RWPE2 (cell line): ENCODE measurements around the gene SPINK14.

Experiments
- ATAC-seq: fragments of 200-7000 bp; cut with Tn5 transposase; 3 replicates; pipeline ENCODE4 v1.9.1; 2021; ENCODE audit warnings: low read depth
- DNase-seq: peaks from one replicate; pipeline ENCODE4 v3.0.0-alpha.2; 2020; ENCODE audit warnings: low spot score
- H3K27ac ChIP-seq: fragments of 450-650 bp; 2 replicates; pipeline ENCODE4 v1.5.1; 2017; ENCODE audit warnings: mild to moderate bottlenecking; ENCODE audit not compliant: poor library complexity, severe bottlenecking
- H3K27me3 ChIP-seq: fragments of 250-450 bp; sonication (Bioruptor Pico); 2 replicates; pipeline ENCODE4 v1.5.1; 2021; ENCODE audit warnings: mild to moderate bottlenecking, moderate library complexity; ENCODE audit not compliant: insufficient read depth, poor library complexity, severe bottlenecking
- H3K36me3 ChIP-seq: fragments of 250-450 bp; sonication (Bioruptor Pico); 2 replicates; pipeline ENCODE4 v1.5.1; 2020; ENCODE audit warnings: low read depth, mild to moderate bottlenecking, moderate library complexity
- H3K4me1 ChIP-seq: fragments of 250-450 bp; sonication (Bioruptor Pico); 2 replicates; pipeline ENCODE4 v1.5.1; 2021; ENCODE audit warnings: mild to moderate bottlenecking, moderate library complexity; ENCODE audit not compliant: insufficient read depth, poor library complexity, severe bottlenecking
- H3K4me3 ChIP-seq: fragments of 250-450 bp; sonication (Bioruptor Pico); 2 replicates; pipeline ENCODE4 v1.5.1; 2021; ENCODE audit warnings: mild to moderate bottlenecking, moderate library complexity; ENCODE audit not compliant: severe bottlenecking
- H3K9me3 ChIP-seq: fragments of 250-450 bp; sonication (Bioruptor Pico); 2 replicates; pipeline ENCODE4 v1.5.1; 2021; ENCODE audit warnings: mild to moderate bottlenecking, moderate library complexity; ENCODE audit not compliant: severe bottlenecking
- TF ChIP-seq, protein P1 (sequence below): fragments of 450-650 bp; IDR thresholded peaks from one replicate; pipeline ENCODE4 v1.5.1; 2017; ENCODE audit warnings: mild to moderate bottlenecking, moderate library complexity; ENCODE audit not compliant: poor library complexity, severe bottlenecking

SPINK14 gene, protein sequence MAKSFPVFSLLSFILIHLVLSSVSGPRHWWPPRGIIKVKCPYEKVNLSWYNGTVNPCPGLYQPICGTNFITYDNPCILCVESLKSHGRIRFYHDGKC

DNA sequence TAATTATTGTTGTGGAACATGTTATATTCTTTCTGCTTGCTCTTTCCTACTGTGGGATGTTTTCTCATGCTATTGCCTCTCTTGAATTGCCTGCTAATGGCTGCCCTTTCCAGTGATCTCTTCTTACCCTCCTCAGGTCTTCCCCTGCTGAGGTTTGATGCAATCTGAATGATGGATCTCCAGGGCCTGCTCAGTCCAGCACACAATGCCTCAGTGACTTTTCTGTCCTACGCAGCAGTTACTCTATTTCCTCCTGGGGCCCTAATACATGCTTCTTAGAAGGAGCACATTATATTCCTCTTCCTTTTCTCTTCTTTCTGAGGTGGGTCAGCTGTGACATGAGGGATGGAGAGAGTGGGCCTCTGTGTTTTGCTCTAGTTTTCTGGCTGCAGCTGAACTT is at the start of gene SPINK14:
TSS of gene SPINK14 (plus strand) at position 301 of the 400 bp plus-strand sequence. CDS start 1,187 bp downstream, outside the sequence.
- Histone ChIP-seq H3K27ac (no peak within 1 kb of the TSS), H3K4me1 (no peaks in the 10 kb centered on the region), H3K9me3 (no peaks in the 10 kb centered on the region), H3K36me3 (no peaks in the 10 kb centered on the region), H3K4me3 (no peak within 1 kb of the TSS), H3K27me3 (no peaks in the 10 kb centered on the region)
- ATAC-seq (no peak), DNase-seq (no peak)
- TF ChIP-seq, protein P1, sequence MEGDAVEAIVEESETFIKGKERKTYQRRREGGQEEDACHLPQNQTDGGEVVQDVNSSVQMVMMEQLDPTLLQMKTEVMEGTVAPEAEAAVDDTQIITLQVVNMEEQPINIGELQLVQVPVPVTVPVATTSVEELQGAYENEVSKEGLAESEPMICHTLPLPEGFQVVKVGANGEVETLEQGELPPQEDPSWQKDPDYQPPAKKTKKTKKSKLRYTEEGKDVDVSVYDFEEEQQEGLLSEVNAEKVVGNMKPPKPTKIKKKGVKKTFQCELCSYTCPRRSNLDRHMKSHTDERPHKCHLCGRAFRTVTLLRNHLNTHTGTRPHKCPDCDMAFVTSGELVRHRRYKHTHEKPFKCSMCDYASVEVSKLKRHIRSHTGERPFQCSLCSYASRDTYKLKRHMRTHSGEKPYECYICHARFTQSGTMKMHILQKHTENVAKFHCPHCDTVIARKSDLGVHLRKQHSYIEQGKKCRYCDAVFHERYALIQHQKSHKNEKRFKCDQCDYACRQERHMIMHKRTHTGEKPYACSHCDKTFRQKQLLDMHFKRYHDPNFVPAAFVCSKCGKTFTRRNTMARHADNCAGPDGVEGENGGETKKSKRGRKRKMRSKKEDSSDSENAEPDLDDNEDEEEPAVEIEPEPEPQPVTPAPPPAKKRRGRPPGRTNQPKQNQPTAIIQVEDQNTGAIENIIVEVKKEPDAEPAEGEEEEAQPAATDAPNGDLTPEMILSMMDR: no peak

DNA sequence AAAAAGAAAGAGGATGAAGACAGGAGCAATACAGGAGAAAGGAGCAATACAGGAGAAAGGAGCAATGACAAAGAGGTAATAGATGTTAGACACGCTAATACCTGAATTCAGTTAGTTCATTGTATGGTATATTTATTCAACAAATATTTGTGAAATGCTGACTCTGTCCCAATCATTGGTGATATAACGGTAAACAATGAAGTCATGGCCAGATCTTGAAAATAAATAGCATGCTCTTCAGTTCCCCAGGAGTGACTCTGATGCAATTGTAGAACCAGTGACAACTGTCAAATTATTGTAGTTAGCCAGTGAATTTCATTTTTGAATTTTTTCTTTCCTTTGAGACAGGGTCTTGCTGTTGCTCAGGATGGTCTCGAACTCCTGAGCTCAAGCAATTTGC is 48.0 kb upstream of the SPINK14 start:
- Histone ChIP-seq H3K4me1 (no peaks in the 10 kb centered on the region), H3K4me3 (no peak overlapping the region), H3K27ac (no peak overlapping the region), H3K9me3 (no peaks in the 10 kb centered on the region), H3K27me3 (no peaks in the 10 kb centered on the region), H3K36me3 (no peaks in the 10 kb centered on the region)
- ATAC-seq (no peak), DNase-seq (no peak)
- TF ChIP-seq, protein P1: no peak

DNA sequence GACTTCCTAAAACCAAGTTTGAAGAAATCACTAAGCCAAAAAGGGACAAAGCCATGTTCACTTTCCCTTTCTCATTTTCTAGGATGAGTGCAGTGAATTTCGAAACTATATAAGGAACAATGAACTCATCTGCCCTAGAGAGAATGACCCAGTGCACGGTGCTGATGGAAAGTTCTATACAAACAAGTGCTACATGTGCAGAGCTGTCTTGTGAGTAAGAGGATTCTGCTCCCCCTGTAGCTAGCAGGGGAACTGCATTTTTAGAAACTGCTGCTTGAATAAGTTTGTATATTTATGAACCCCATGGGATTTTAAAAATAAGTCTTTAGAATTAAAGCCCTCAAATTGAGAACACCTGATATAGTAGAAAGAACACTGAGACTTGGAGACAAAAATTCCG is 42.7 kb upstream of the SPINK14 start:
- peak; percentile 67 for ATAC-seq

DNA sequence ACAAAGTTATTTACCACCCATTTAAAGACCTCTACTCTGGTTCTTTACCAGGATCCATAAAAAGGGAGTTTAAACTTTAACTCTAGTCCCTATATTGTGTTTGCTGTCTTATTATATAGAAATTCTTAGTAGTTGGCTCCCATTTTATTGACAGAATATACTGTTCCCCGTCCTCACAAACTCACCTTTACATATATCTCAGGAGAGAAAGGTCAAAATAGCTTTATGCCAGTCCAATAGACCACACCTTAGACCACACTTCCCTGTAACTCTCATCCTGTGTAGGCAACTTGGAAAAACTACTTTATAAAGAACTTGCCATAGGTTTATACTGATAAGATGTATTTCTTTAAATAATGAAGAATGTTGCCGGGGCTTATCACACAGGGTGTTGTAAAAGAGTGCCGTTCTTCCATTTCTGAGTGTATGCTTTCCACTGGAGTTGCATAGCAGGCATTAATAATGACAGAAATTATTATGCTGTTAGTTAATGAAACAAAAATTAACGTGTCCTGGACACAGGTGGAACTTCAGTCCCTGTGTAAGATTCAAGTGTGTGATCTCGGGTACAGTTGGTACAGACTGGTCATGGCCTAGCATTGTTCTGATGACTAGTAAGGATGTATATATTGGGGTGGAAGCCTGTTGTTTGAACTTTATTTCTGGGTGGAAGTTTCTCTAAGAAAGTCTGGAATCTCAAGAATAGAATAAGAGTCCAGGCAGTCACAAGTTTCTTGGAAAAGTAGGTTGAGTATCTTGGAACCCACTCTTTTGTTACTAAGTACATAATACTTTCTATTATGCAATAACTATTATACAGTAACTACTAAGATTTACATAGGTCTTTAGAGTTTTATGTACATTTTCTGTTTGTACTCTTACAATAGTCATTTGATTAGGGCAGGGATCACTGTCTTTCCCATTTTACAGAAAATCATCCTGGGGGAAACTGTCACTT is 33.0 kb upstream of the SPINK14 start:
- ATAC-seq (no peak), DNase-seq (no peak)
- H3K27me3 ChIP-seq: no peaks in the 10 kb centered on the region
- TF ChIP-seq, protein P1: no peak
- no peak overlapping the region for H3K4me3 ChIP-seq
- H3K36me3 ChIP-seq: no peaks in the 10 kb centered on the region
- H3K4me1 ChIP-seq: no peaks in the 10 kb centered on the region
- H3K9me3 ChIP-seq: no peaks in the 10 kb centered on the region
- H3K27ac ChIP-seq: no peak overlapping the region

More for the DNA sequence above, 42.7 kb upstream of the SPINK14 start:
- no peak for DNase-seq
- H3K4me1 ChIP-seq: no peaks in the 10 kb centered on the region
- TF ChIP-seq, protein P1: peak; percentile 39
- no peaks in the 10 kb centered on the region for H3K9me3 ChIP-seq
- H3K36me3 ChIP-seq: no peaks in the 10 kb centered on the region
- H3K27ac ChIP-seq: no peak overlapping the region
- H3K4me3 ChIP-seq: no peak overlapping the region
- H3K27me3 ChIP-seq: no peaks in the 10 kb centered on the region
